ENCODE measurements around the gene PLAC9.
A peak's percentile ranks its signal among the peaks of the same experiment; 100 is the strongest.

PLAC9 gene

DNA sequence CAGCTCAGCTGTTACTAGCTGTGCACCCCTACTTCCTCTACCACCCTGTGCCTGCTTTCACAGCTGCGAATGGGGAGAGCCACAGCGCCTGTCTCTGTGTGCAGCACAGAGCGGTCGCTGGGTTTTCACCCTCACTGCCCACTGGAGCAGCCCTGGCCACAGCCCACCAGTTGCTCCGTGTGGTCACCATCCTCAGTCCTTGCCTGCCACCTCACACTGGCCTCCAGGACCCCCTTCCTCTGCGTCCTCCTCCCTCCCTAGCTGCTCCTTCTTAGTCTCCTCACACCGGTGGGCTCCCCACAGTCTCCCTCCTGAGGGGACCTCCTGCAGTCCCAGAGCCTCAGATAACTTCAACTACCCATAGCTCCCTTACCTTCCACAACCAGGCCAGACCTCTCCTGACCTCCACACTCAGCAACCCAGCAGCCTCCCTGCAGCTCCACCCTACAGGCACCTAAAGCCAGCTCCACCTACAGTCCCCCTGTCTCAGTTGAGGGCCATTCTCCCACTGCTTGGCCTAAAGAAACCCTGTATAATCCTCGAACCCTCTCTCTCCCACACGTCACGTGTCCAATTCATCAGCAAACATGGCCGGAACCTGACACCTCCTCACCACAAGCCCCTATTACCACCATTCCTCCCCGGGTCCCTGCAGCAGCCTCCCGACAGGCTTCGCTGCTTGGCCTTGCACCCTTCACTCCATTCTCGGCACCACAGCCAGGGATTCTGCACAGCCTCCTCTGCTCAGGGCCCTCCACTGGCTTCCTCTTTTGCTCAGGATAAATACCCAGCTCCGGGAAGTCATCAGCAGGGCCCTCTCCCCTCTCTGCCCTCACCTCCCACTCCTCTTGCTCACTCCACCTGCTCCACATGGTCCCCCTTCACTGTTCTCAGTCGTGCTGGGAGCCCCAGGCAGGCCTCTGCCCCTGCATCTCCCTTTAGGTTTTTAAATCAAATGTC lies 28.1 kb downstream of the PLAC9 start:
- DNase-seq (ENCODE audit: low read depth), result peak; percentile 31
- TF ChIP-seq POLR2A (IDR thresholded peaks at IDR 0.05; ENCODE audit: extremely low read depth, insufficient read length) (no peak), MYC (IDR thresholded peaks at IDR 0.05; ENCODE audit: low read depth, low read length) (no peak)
- TF ChIP-seq, protein P1, sequence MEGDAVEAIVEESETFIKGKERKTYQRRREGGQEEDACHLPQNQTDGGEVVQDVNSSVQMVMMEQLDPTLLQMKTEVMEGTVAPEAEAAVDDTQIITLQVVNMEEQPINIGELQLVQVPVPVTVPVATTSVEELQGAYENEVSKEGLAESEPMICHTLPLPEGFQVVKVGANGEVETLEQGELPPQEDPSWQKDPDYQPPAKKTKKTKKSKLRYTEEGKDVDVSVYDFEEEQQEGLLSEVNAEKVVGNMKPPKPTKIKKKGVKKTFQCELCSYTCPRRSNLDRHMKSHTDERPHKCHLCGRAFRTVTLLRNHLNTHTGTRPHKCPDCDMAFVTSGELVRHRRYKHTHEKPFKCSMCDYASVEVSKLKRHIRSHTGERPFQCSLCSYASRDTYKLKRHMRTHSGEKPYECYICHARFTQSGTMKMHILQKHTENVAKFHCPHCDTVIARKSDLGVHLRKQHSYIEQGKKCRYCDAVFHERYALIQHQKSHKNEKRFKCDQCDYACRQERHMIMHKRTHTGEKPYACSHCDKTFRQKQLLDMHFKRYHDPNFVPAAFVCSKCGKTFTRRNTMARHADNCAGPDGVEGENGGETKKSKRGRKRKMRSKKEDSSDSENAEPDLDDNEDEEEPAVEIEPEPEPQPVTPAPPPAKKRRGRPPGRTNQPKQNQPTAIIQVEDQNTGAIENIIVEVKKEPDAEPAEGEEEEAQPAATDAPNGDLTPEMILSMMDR (IDR thresholded peaks at IDR 0.05; ENCODE audit: low read depth, low read length), result no peak
- TF ChIP-seq, protein P2, sequence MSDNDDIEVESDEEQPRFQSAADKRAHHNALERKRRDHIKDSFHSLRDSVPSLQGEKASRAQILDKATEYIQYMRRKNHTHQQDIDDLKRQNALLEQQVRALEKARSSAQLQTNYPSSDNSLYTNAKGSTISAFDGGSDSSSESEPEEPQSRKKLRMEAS (IDR thresholded peaks at IDR 0.05; ENCODE audit: low read depth, low read length), result no peak
- H3K4me3 ChIP-seq (ENCODE audit: low read depth, low read length), result no peak overlapping the region

GRCh38 chr10:80161321-80162083 lies 29.0 kb downstream of the PLAC9 start:
- no peak overlapping the region for H3K4me3 ChIP-seq (ENCODE audit: low read depth, low read length)
- DNase-seq (ENCODE audit: low read depth), result peak; percentile 41
- TF ChIP-seq, protein P1 (IDR thresholded peaks at IDR 0.05; ENCODE audit: low read depth, low read length), result peak; percentile 45
- no peak for TF ChIP-seq POLR2A (IDR thresholded peaks at IDR 0.05; ENCODE audit: extremely low read depth, insufficient read length)

DNA sequence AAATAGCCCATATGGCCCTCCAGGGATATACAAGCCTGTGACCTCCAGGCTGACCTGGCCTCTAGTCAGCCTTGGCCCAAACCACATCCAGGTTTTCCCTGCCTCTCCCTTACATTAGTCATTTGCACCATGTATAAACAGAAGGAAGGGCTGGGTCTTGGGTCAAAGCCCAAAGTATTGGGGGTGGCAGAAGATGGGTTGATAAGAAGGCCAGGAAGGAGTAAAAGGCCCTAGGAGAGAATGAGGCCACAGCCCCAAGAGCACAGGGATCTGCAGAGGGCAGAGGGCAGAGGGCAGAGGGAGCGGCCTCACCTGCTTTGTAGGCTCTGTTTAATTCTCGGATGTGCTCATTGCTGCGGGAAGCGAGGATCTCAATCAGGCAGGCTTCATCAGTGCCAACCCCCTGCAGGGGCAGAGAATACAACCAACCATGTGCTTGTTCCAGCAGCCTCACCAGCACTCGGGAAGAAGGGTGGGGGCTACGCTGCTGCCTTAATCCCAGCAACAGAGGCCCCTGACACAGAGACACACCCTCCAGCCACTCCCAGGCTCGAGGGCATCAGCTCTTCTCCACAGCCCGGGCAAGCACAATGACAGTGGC lies 31.3 kb downstream of the PLAC9 start:
- H3K4me3 ChIP-seq (ENCODE audit: low read depth, low read length), result no peak overlapping the region
- TF ChIP-seq MYC (IDR thresholded peaks at IDR 0.05; ENCODE audit: low read depth, low read length) (no peak), POLR2A (IDR thresholded peaks at IDR 0.05; ENCODE audit: extremely low read depth, insufficient read length) (no peak)
- TF ChIP-seq, protein P2 (IDR thresholded peaks at IDR 0.05; ENCODE audit: low read depth, low read length), result no peak
- TF ChIP-seq, protein P1 (IDR thresholded peaks at IDR 0.05; ENCODE audit: low read depth, low read length), result no peak
- no peak for DNase-seq (ENCODE audit: low read depth)

GRCh38 chr10:80164596-80164995 lies 32.1 kb downstream of the PLAC9 start:
- H3K4me3 ChIP-seq (ENCODE audit: low read depth, low read length), result no peak overlapping the region
- no peak for DNase-seq (ENCODE audit: low read depth)
- TF ChIP-seq, protein P2 (IDR thresholded peaks at IDR 0.05; ENCODE audit: low read depth, low read length), result no peak
- no peak for TF ChIP-seq MYC (IDR thresholded peaks at IDR 0.05; ENCODE audit: low read depth, low read length)
- TF ChIP-seq, protein P1 (IDR thresholded peaks at IDR 0.05; ENCODE audit: low read depth, low read length), result no peak
- TF ChIP-seq POLR2A (IDR thresholded peaks at IDR 0.05; ENCODE audit: extremely low read depth, insufficient read length), result no peak

DNA sequence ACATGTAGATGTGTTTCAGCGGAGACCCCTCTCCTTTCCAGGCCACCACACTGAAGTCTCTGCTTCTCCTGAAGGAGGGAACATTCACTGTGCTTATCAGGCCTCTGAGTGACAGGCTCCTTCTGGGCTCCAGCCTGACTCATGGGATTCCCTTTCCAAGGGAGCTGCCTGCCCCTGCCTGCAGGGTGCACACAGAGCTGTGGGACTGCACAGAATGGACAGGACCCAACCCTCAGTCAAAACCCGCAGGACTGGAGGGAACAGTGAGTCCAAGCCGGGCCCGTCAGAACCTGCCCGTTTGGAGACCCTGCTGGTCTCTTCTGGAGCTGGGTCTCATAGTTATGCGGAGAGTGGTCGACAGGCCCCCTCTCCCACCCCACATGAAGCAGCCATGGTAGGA lies 32.6 kb downstream of the PLAC9 start:
- TF ChIP-seq, protein P2 (IDR thresholded peaks at IDR 0.05; ENCODE audit: low read depth, low read length), result no peak
- TF ChIP-seq MYC (IDR thresholded peaks at IDR 0.05; ENCODE audit: low read depth, low read length) (no peak), POLR2A (IDR thresholded peaks at IDR 0.05; ENCODE audit: extremely low read depth, insufficient read length) (no peak)
- TF ChIP-seq, protein P1 (IDR thresholded peaks at IDR 0.05; ENCODE audit: low read depth, low read length), result no peak
- H3K4me3 ChIP-seq (ENCODE audit: low read depth, low read length), result no peak overlapping the region
- no peak for DNase-seq (ENCODE audit: low read depth)
